Mucosa of rectum (tissue), 2 donors: Measurements from ENCODE around the gene ARHGEF11.
"Not testable (repeated sequence)": the region's sequence is repeated elsewhere in the genome, so short reads cannot be mapped to it uniquely, and the experiment has no call there.

ENCODE experiments used
- H3K27ac ChIP-seq, 2 donors: one replicate each; pipeline ENCODE4 v1.7.0; 2013; ENCODE audit warnings: inconsistent platforms in 2 of 2, low read depth in 2 of 2, low read length in 2 of 2
- H3K27me3 ChIP-seq, 2 donors: one replicate each; pipeline ENCODE4 v1.7.0; 2013; ENCODE audit warnings: low read length in 2 of 2; ENCODE audit not compliant: control insufficient read depth in 2 of 2, insufficient read depth in 2 of 2
- H3K36me3 ChIP-seq, 2 donors: one replicate each; pipeline ENCODE4 v1.7.0; 2013; ENCODE audit warnings: low read length in 2 of 2; ENCODE audit not compliant: control insufficient read depth in 2 of 2, insufficient read depth in 2 of 2
- H3K4me1 ChIP-seq, 2 donors: one replicate each; pipeline ENCODE4 v1.7.0; 2013; ENCODE audit warnings: low read length in 2 of 2, mild to moderate bottlenecking in 1 of 2; ENCODE audit not compliant: control insufficient read depth in 2 of 2, insufficient read depth in 2 of 2
- H3K4me3 ChIP-seq, 2 donors: one replicate each; pipeline ENCODE4 v1.7.0; 2013; ENCODE audit warnings: low read length in 2 of 2
- H3K9ac ChIP-seq, 2 donors: one replicate each; pipeline ENCODE4 v1.7.0; 2013; ENCODE audit warnings: low read length in 2 of 2, low read depth in 1 of 2, mild to moderate bottlenecking in 1 of 2
- H3K9me3 ChIP-seq, 2 donors: one replicate each; pipeline ENCODE4 v1.7.0; 2013; ENCODE audit warnings: low read length in 2 of 2; ENCODE audit not compliant: control insufficient read depth in 2 of 2
- donor health status: healthy.
- donor health status: Normal muscosa, but diverticular disease.

ARHGEF11 gene

GRCh38 chr1:156929596-156930238 lies 115.8 kb downstream of the ARHGEF11 start:
- no peaks in the 10 kb centered on the region for H3K9me3 ChIP-seq
- peaks cover 36 to 37% of the 10 kb centered on the region in 2 donors for H3K27me3 ChIP-seq
- peaks cover 0 to 6% of the 10 kb centered on the region in 2 donors for H3K36me3 ChIP-seq
- no peak overlapping the region for H3K4me3 ChIP-seq
- H3K4me1 ChIP-seq: peaks cover 0 to 14% of the 10 kb centered on the region in 2 donors
- H3K9ac ChIP-seq: no peak overlapping the region
- H3K27ac ChIP-seq: no peak overlapping the region

- H3K36me3 ChIP-seq: no peaks in the 10 kb centered on the region
- H3K9me3 ChIP-seq: no peaks in the 10 kb centered on the region
- no peak overlapping the region for H3K4me3 ChIP-seq
- H3K9ac ChIP-seq: no peak overlapping the region
- peaks cover 0 to 14% of the 10 kb centered on the region in 2 donors for H3K4me1 ChIP-seq
- H3K27ac ChIP-seq: no peak overlapping the region
- H3K27me3 ChIP-seq: peaks cover 46 to 48% of the 10 kb centered on the region in 2 donors
Observed at GRCh38 chr1:156928043-156928602, 117.4 kb downstream of the ARHGEF11 start.

- Histone ChIP-seq H3K4me1 (peaks cover 0 to 14% of the 10 kb centered on the region in 2 donors), H3K9me3 (no peaks in the 10 kb centered on the region), H3K27ac (no peak overlapping the region), H3K4me3 (peak overlapping the region; percentile 26 to 49), H3K27me3 (peaks cover 53 to 55% of the 10 kb centered on the region in 2 donors), H3K36me3 (no peaks in the 10 kb centered on the region), H3K9ac (no peak overlapping the region)
Observed at GRCh38 chr1:156927215-156928042, 118.1 kb downstream of the ARHGEF11 start.

DNA sequence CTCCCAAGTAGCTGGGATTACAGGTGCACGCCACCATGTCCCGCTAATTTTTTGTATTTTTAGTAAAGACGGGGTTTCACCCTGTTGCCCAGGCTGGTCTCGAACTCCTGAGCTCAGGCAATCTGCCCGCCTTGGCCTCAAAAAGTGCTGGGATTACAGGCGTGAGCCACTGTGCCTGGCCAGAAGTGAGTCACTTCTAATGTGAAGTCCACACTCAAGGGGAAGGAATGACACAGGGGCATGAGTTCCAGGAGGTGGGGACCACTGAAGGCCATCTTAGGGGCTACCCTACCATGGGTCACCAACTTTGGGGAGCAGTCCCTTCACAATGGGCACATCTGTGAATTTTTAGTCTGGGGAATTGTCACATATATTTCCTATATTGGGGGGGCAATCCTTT lies 118.8 kb downstream of the ARHGEF11 start:
- not testable (repeated sequence) for H3K27ac ChIP-seq, H3K9me3 ChIP-seq, H3K4me3 ChIP-seq, H3K9ac ChIP-seq, H3K36me3 ChIP-seq
- peaks cover 60 to 63% of the 10 kb centered on the region in 2 donors for H3K27me3 ChIP-seq
- H3K4me1 ChIP-seq: peaks cover 0 to 11% of the 10 kb centered on the region in 2 donors

GRCh38 chr1:156926175-156926574 lies 119.4 kb downstream of the ARHGEF11 start:
- H3K27me3 ChIP-seq: peaks cover 65 to 68% of the 10 kb centered on the region in 2 donors
- no peaks in the 10 kb centered on the region for H3K9me3 ChIP-seq
- no peak overlapping the region for H3K9ac ChIP-seq
- no peak overlapping the region for H3K4me3 ChIP-seq
- H3K36me3 ChIP-seq: no peaks in the 10 kb centered on the region
- H3K4me1 ChIP-seq: peaks cover 0 to 8% of the 10 kb centered on the region in 2 donors
- no peak overlapping the region for H3K27ac ChIP-seq

- H3K4me3 ChIP-seq: no peak overlapping the region
- peaks cover 2 to 8% of the 10 kb centered on the region in 2 donors for H3K4me1 ChIP-seq
- H3K9me3 ChIP-seq: no peaks in the 10 kb centered on the region
- H3K36me3 ChIP-seq: no peaks in the 10 kb centered on the region
- H3K27ac ChIP-seq: no peak overlapping the region
- H3K27me3 ChIP-seq: peaks cover 70 to 75% of the 10 kb centered on the region in 2 donors
- H3K9ac ChIP-seq: no peak overlapping the region
Observed at GRCh38 chr1:156925154-156926010, 120.2 kb downstream of the ARHGEF11 start.

DNA sequence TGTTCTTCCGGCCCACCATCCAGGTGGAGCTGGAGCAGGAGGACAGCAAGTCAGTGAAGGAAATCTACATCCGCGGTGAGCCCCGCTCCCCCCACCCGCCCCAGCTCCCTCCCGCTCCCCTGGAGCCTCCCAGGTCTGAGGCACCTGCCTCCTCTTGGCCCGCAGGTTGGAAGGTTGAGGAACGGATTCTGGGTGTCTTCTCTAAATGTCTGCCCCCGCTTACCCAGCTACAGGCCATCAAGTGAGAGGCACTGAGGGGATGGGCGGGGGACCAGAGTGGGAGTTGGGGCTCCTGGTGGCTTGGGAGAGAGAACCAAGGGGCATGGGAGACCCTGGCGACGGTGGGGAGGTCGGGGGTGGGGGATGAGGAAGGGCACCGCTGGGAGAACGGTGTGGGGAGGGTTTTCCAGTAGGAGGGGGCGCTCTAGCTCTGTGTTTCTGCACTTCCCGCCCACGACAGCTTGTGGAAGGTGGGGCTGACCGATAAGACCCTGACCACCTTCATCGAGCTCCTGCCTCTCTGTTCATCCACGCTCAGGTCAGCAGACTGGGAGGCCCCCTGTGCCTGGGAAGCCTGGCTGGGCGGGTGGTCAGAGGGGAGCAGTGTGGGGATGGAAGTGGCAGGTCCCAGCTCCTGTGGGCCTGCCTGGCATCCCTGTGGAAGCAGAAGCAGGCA lies 120.9 kb downstream of the ARHGEF11 start:
- peaks cover 71 to 80% of the 10 kb centered on the region in 2 donors for H3K27me3 ChIP-seq
- peaks cover 4 to 8% of the 10 kb centered on the region in 2 donors for H3K4me1 ChIP-seq

GRCh38 chr1:156923670-156924477 lies 121.7 kb downstream of the ARHGEF11 start:
- Histone ChIP-seq H3K4me1 (peaks cover 4 to 8% of the 10 kb centered on the region in 2 donors), H3K9me3 (no peaks in the 10 kb centered on the region), H3K27me3 (peaks cover 66 to 72% of the 10 kb centered on the region in 2 donors), H3K36me3 (no peaks in the 10 kb centered on the region), H3K9ac (no peak overlapping the region), H3K4me3 (no peak overlapping the region), H3K27ac (no peak overlapping the region)

More for the DNA sequence above, 120.9 kb downstream of the ARHGEF11 start:
- no peaks in the 10 kb centered on the region for H3K9me3 ChIP-seq
- no peak overlapping the region for H3K9ac ChIP-seq
- H3K4me3 ChIP-seq: no peak overlapping the region
- H3K27ac ChIP-seq: no peak overlapping the region
- no peaks in the 10 kb centered on the region for H3K36me3 ChIP-seq
